DND-41 (cell line): ENCODE results near the gene MME.
A peak's percentile ranks its signal among the peaks of the same experiment; 100 is the strongest.

Experiments used
- ATAC-seq: fragments of 200-7000 bp; cut with Tn5 transposase; 3 replicates; pipeline ENCODE4 v1.9.1; 2021; ENCODE audit warnings: low read depth; ENCODE audit not compliant: insufficient read depth
- DNase-seq: peaks from one replicate; pipeline ENCODE4 v3.0.0-alpha.2; 2020
- H2AFZ ChIP-seq: 2 replicates; pipeline ENCODE4 v1.6.0; 2012; ENCODE audit warnings: low read depth, low read length
- H3K27ac ChIP-seq: 2 replicates; pipeline ENCODE4 v1.5.1; 2012; ENCODE audit warnings: low read length, inconsistent platforms
- H3K27me3 ChIP-seq: fragments of 200-600 bp; sonication (generic); 2 replicates; pipeline ENCODE4 v1.6.0; 2012; ENCODE audit warnings: low read length, mild to moderate bottlenecking, inconsistent platforms; ENCODE audit not compliant: insufficient read depth, poor library complexity
- H3K36me3 ChIP-seq: 2 replicates; pipeline ENCODE4 v1.5.1; 2012; ENCODE audit warnings: low read length, inconsistent platforms; ENCODE audit not compliant: insufficient read depth
- H3K4me1 ChIP-seq: 2 replicates; pipeline ENCODE4 v1.5.1; 2012; ENCODE audit warnings: mild to moderate bottlenecking, low read length; ENCODE audit not compliant: insufficient read depth
- H3K4me2 ChIP-seq: 2 replicates; pipeline ENCODE4 v1.6.0; 2012; ENCODE audit warnings: mild to moderate bottlenecking, moderate library complexity, low read length, inconsistent platforms; ENCODE audit not compliant: insufficient read depth
- H3K4me3 ChIP-seq, 2 experiments: fragments of 200-600 bp in 1 of 2; shearing (Covaris generic) in 1 of 2; 2 replicates each; pipeline ENCODE4 v1.5.1; 2012 to 2016; ENCODE audit warnings: inconsistent platforms in 2 of 2, low read length in 2 of 2, mild to moderate bottlenecking in 2 of 2, low read depth in 1 of 2, moderate library complexity in 1 of 2
- H3K79me2 ChIP-seq: 2 replicates; pipeline ENCODE4 v1.6.0; 2012; ENCODE audit warnings: low read length, inconsistent platforms; ENCODE audit not compliant: insufficient read depth
- H3K9ac ChIP-seq: 2 replicates; pipeline ENCODE4 v1.6.0; 2012; ENCODE audit warnings: low read depth, mild to moderate bottlenecking, inconsistent platforms, low read length, moderate library complexity
- H3K9me3 ChIP-seq: 2 replicates; pipeline ENCODE4 v1.5.1; 2012; ENCODE audit warnings: low read length, moderate library complexity, mild to moderate bottlenecking, inconsistent platforms; ENCODE audit not compliant: insufficient read depth, severe bottlenecking
- H4K20me1 ChIP-seq: 2 replicates; pipeline ENCODE4 v1.6.0; 2012; ENCODE audit warnings: low read length; ENCODE audit not compliant: insufficient read depth
- EZH2 ChIP-seq: IDR thresholded peaks from 3 replicates; pipeline ENCODE4 v1.6.1; 2012; ENCODE audit warnings: borderline replicate concordance, low read depth, mild to moderate bottlenecking, moderate library complexity, low read length, inconsistent platforms; ENCODE audit not compliant: severe bottlenecking
- TF ChIP-seq, protein P1 (sequence below): IDR thresholded peaks from 2 replicates; pipeline ENCODE4 v1.5.1; 2012; ENCODE audit warnings: borderline replicate concordance, low read length, moderate library complexity, mild to moderate bottlenecking; ENCODE audit not compliant: poor library complexity, severe bottlenecking; ENCODE audit errors: extremely low read depth

MME gene

GRCh38 chr3:155035553-155035952, 44.6 kb upstream of the MME start:
- H3K4me2 ChIP-seq, result no peak overlapping the region
- H3K9me3 ChIP-seq, result no peaks in the 10 kb centered on the region
- H3K36me3 ChIP-seq, result no peaks in the 10 kb centered on the region
- no peak for ATAC-seq
- no peak for DNase-seq
- H3K9ac ChIP-seq, result no peak overlapping the region
- H3K27me3 ChIP-seq, result no peaks in the 10 kb centered on the region
- no peak overlapping the region for H2AFZ ChIP-seq
- TF ChIP-seq EZH2, result no peak
- TF ChIP-seq, protein P1, sequence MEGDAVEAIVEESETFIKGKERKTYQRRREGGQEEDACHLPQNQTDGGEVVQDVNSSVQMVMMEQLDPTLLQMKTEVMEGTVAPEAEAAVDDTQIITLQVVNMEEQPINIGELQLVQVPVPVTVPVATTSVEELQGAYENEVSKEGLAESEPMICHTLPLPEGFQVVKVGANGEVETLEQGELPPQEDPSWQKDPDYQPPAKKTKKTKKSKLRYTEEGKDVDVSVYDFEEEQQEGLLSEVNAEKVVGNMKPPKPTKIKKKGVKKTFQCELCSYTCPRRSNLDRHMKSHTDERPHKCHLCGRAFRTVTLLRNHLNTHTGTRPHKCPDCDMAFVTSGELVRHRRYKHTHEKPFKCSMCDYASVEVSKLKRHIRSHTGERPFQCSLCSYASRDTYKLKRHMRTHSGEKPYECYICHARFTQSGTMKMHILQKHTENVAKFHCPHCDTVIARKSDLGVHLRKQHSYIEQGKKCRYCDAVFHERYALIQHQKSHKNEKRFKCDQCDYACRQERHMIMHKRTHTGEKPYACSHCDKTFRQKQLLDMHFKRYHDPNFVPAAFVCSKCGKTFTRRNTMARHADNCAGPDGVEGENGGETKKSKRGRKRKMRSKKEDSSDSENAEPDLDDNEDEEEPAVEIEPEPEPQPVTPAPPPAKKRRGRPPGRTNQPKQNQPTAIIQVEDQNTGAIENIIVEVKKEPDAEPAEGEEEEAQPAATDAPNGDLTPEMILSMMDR, result no peak
- H4K20me1 ChIP-seq, result no peaks in the 10 kb centered on the region
- H3K27ac ChIP-seq, result no peak overlapping the region
- H3K4me3 ChIP-seq, result no peak overlapping the region
- no peaks in the 10 kb centered on the region; the same call in 1 of the 2 replicates for H3K4me1 ChIP-seq
- H3K79me2 ChIP-seq, result no peaks in the 10 kb centered on the region

- Histone ChIP-seq H3K27me3 (no peaks in the 10 kb centered on the region), H3K36me3 (no peaks in the 10 kb centered on the region), H3K4me3 (no peak overlapping the region), H3K9ac (no peak overlapping the region), H3K4me2 (no peak overlapping the region), H2AFZ (no peak overlapping the region), H3K79me2 (no peaks in the 10 kb centered on the region), H3K9me3 (no peaks in the 10 kb centered on the region), H3K4me1 (no peaks in the 10 kb centered on the region), H3K27ac (no peak overlapping the region), H4K20me1 (no peaks in the 10 kb centered on the region)
- TF ChIP-seq, protein P1, result no peak
- TF ChIP-seq EZH2, result no peak
- no peak for ATAC-seq
- DNase-seq, result no peak
Measured at GRCh38 chr3:155037508-155038202, 42.5 kb upstream of the MME start.

GRCh38 chr3:155038203-155038554, 41.9 kb upstream of the MME start:
- H3K9me3 ChIP-seq, result no peaks in the 10 kb centered on the region
- no peaks in the 10 kb centered on the region for H3K27me3 ChIP-seq
- TF ChIP-seq, protein P1, result no peak
- no peak for TF ChIP-seq EZH2
- H3K4me2 ChIP-seq, result no peak overlapping the region
- no peak overlapping the region for H3K4me3 ChIP-seq
- H3K9ac ChIP-seq, result no peak overlapping the region
- ATAC-seq, result no peak
- H4K20me1 ChIP-seq, result no peaks in the 10 kb centered on the region
- no peak overlapping the region for H3K27ac ChIP-seq
- 0 out of 2 replicates have a peak overlapping the region, but pooled peaks have one; percentile 14 for H2AFZ ChIP-seq
- no peak for DNase-seq
- H3K79me2 ChIP-seq, result no peaks in the 10 kb centered on the region
- no peaks in the 10 kb centered on the region for H3K4me1 ChIP-seq
- no peaks in the 10 kb centered on the region for H3K36me3 ChIP-seq
